CD4-positive, alpha-beta T cell treated with Interferon alpha-2 for 1 hour (primary cell): ENCODE data around the gene RFX4.

ENCODE experiments used
- DNase-seq, 2 donors: peaks; one replicate each; pipeline ENCODE4 v3.0.0-alpha.2; 2020 to 2022

RFX4 gene

GRCh38 chr12:106736051-106736957, 153.5 kb downstream of the RFX4 start:
- peak; percentile 11 to 48 for DNase-seq

GRCh38 chr12:106739318-106739717, 156.5 kb downstream of the RFX4 start:
- DNase-seq, result no peak

- DNase-seq, result no peak
These were observed 157.2 kb downstream of the RFX4 start for GRCh38 chr12:106739815-106740530.

- no peak for DNase-seq
These were observed 158.0 kb downstream of the RFX4 start for GRCh38 chr12:106740818-106741217.

GRCh38 chr12:106741247-106741646, 158.4 kb downstream of the RFX4 start:
- DNase-seq, result no peak

- no peak for DNase-seq
These were observed 160.6 kb downstream of the RFX4 start for GRCh38 chr12:106743270-106743988.

GRCh38 chr12:106744600-106744999, 161.8 kb downstream of the RFX4 start:
- DNase-seq, result no peak

GRCh38 chr12:106745181-106745745, 162.5 kb downstream of the RFX4 start:
- DNase-seq, result no peak

- peak; percentile 48 to 83 for DNase-seq
These were observed 165.2 kb downstream of the RFX4 start for GRCh38 chr12:106747973-106748436.

GRCh38 chr12:106750524-106750923, 167.7 kb downstream of the RFX4 start:
- peak in 1 of 2 donors; percentile 18 for DNase-seq

GRCh38 chr12:106753526-106753925, 170.7 kb downstream of the RFX4 start:
- DNase-seq, result peak; percentile 35 to 54

GRCh38 chr12:106754331-106754730, 171.5 kb downstream of the RFX4 start:
- DNase-seq, result no peak

- DNase-seq, result no peak
These were observed 175.0 kb downstream of the RFX4 start for GRCh38 chr12:106757623-106758348.

- DNase-seq, result no peak
These were observed 175.7 kb downstream of the RFX4 start for GRCh38 chr12:106758349-106759110.

GRCh38 chr12:106759526-106760183, 176.9 kb downstream of the RFX4 start:
- no peak for DNase-seq

GRCh38 chr12:106760184-106760531, 177.4 kb downstream of the RFX4 start:
- DNase-seq, result peak; percentile 40 to 64

GRCh38 chr12:106764220-106764619, 181.4 kb downstream of the RFX4 start:
- no peak for DNase-seq

GRCh38 chr12:106764738-106765137, 181.9 kb downstream of the RFX4 start:
- no peak for DNase-seq

- DNase-seq, result no peak
These were observed 183.6 kb downstream of the RFX4 start for GRCh38 chr12:106766393-106766826.

GRCh38 chr12:106767206-106767605, 184.4 kb downstream of the RFX4 start:
- DNase-seq, result no peak
